Measurements from ENCODE around the gene CDH12.
"Not testable (repeated sequence)": the region's sequence is repeated elsewhere in the genome, so short reads cannot be mapped to it uniquely, and the experiment has no call there.

DNA sequence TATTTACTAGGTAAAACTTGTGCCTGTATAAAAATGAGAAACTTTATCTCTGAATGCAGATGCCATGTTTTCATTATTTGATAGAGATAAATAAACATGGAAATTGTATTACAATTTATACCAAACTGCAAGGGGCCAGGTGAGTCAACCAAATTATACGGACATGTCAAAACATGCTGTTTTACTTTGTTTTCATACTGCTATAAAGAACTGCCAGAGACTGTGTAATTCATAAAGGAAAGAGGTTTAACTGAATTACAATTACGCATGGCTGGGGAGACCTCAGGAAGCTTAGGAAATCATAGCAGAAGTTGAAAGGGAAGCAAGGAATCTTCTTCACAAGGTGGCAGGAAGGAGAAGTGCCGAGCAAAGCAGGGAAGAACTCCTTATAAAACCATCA lies 840.3 kb downstream of the CDH12 start:
- TF ChIP-seq, protein P1, sequence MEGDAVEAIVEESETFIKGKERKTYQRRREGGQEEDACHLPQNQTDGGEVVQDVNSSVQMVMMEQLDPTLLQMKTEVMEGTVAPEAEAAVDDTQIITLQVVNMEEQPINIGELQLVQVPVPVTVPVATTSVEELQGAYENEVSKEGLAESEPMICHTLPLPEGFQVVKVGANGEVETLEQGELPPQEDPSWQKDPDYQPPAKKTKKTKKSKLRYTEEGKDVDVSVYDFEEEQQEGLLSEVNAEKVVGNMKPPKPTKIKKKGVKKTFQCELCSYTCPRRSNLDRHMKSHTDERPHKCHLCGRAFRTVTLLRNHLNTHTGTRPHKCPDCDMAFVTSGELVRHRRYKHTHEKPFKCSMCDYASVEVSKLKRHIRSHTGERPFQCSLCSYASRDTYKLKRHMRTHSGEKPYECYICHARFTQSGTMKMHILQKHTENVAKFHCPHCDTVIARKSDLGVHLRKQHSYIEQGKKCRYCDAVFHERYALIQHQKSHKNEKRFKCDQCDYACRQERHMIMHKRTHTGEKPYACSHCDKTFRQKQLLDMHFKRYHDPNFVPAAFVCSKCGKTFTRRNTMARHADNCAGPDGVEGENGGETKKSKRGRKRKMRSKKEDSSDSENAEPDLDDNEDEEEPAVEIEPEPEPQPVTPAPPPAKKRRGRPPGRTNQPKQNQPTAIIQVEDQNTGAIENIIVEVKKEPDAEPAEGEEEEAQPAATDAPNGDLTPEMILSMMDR (IDR thresholded peaks at IDR 0.05 in 4 of 5, conservative IDR thresholded peaks at IDR 0.05 in 1 of 5): not testable (repeated sequence)
- not testable (repeated sequence) for TF ChIP-seq POLR2A (IDR thresholded peaks at IDR 0.05)

Measured in gastrocnemius medialis (tissue), 4 donors.